HL-60 (cell line): ENCODE data around the gene PKNOX1.
"Not testable (repeated sequence)": the region's sequence is repeated elsewhere in the genome, so short reads cannot be mapped to it uniquely, and the experiment has no call there.

ENCODE experiments used
- GABPA ChIP-seq: IDR thresholded peaks from 2 replicates; pipeline ENCODE4 v1.6.1; 2012; ENCODE audit warnings: low read depth
- POLR2AphosphoS5 ChIP-seq: IDR thresholded peaks from 2 replicates; pipeline ENCODE4 v1.6.1; 2012; ENCODE audit warnings: low read depth
- TF ChIP-seq, protein P1 (sequence below): IDR thresholded peaks from one replicate; pipeline ENCODE4 v1.5.1; 2011; ENCODE audit warnings: low read length, control low read depth, inconsistent platforms; ENCODE audit not compliant: insufficient read depth
- TF ChIP-seq, protein P2 (sequence below): IDR thresholded peaks from 2 replicates; pipeline ENCODE4 v1.6.1; 2012; ENCODE audit warnings: low read depth; ENCODE audit not compliant: insufficient replicate concordance

DNA sequence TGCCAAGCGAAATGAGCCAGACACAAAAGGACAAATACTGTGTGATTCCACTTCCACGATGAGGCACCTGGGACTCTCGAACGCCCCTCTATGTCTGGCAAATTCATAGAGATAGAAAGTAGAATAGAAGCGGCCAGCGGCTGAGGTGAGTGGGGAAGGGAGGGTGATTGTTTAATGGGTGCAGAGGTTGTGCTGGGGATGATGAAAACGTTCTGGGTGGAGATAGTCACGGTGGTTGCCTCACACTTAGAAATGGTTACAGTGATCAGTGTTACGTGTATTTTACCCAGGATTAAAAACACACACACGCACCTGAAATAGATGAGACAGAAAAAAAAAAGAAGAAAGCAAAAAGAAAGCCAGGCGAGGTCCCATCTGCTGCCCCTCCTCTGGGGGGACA, 98.4 kb downstream of the PKNOX1 start:
- TF ChIP-seq, protein P1, sequence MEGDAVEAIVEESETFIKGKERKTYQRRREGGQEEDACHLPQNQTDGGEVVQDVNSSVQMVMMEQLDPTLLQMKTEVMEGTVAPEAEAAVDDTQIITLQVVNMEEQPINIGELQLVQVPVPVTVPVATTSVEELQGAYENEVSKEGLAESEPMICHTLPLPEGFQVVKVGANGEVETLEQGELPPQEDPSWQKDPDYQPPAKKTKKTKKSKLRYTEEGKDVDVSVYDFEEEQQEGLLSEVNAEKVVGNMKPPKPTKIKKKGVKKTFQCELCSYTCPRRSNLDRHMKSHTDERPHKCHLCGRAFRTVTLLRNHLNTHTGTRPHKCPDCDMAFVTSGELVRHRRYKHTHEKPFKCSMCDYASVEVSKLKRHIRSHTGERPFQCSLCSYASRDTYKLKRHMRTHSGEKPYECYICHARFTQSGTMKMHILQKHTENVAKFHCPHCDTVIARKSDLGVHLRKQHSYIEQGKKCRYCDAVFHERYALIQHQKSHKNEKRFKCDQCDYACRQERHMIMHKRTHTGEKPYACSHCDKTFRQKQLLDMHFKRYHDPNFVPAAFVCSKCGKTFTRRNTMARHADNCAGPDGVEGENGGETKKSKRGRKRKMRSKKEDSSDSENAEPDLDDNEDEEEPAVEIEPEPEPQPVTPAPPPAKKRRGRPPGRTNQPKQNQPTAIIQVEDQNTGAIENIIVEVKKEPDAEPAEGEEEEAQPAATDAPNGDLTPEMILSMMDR = not testable (repeated sequence)
- TF ChIP-seq, protein P2, sequence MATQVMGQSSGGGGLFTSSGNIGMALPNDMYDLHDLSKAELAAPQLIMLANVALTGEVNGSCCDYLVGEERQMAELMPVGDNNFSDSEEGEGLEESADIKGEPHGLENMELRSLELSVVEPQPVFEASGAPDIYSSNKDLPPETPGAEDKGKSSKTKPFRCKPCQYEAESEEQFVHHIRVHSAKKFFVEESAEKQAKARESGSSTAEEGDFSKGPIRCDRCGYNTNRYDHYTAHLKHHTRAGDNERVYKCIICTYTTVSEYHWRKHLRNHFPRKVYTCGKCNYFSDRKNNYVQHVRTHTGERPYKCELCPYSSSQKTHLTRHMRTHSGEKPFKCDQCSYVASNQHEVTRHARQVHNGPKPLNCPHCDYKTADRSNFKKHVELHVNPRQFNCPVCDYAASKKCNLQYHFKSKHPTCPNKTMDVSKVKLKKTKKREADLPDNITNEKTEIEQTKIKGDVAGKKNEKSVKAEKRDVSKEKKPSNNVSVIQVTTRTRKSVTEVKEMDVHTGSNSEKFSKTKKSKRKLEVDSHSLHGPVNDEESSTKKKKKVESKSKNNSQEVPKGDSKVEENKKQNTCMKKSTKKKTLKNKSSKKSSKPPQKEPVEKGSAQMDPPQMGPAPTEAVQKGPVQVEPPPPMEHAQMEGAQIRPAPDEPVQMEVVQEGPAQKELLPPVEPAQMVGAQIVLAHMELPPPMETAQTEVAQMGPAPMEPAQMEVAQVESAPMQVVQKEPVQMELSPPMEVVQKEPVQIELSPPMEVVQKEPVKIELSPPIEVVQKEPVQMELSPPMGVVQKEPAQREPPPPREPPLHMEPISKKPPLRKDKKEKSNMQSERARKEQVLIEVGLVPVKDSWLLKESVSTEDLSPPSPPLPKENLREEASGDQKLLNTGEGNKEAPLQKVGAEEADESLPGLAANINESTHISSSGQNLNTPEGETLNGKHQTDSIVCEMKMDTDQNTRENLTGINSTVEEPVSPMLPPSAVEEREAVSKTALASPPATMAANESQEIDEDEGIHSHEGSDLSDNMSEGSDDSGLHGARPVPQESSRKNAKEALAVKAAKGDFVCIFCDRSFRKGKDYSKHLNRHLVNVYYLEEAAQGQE = not testable (repeated sequence)
- not testable (repeated sequence) for TF ChIP-seq GABPA, POLR2AphosphoS5
